KG1 (cell line): Measurements from ENCODE around the gene CHCHD1.
"Not testable (repeated sequence)": the region's sequence is repeated elsewhere in the genome, so short reads cannot be mapped to it uniquely, and the experiment has no call there.

Source experiments
- DNase-seq: peaks from one replicate; lab custom pipeline; 2025; lab: John Stamatoyannopoulos, UW

The CHCHD1 gene

DNA sequence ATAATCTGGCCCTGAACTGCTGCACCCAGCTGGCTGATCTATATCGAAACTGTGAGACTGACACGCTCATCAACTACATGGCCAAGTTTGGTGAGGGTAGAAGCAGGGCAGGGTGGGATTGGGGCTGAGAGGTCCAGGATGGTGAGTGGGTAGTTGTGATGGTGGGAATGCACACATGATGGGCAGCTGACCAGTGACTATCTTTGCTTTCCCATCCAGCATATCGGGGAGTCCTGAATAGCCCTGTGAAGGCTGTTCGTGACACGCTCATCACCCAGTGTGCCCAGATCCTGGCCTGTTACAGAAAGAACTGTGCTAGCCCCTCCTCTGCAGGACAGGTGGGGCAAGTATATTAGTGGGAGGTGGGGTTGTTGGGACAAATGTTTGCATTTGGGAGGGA lies 12.5 kb upstream of the CHCHD1 start:
- DNase-seq, result no peak

DNA sequence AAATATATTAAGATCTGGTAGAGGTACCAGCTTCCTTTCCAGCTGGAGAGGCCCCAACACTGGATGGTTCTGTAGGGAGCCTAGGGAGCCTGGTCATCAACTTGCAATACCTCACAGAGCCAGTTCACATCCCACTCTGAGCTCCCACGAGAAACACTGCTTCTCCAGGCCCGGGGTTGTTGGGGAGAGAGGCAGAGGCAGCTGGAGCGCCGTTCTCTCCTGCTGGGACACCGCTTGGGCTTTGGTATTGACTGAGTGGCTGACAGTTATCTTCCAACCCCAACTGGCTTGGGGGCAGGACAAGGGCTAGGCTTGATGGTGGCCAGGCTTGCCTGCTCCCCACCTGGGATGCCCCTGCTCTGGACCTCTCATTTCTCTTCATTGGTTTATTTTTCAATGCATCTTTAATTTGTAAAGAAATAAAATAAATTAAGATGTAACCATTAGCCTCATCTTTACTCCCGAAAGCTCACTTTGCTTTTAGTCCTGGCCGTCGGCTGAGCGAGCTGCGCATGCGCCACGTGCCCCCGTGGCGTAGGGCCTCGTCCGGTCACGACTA lies 10.0 kb upstream of the CHCHD1 start:
- peak; percentile 78 for DNase-seq

GRCh38 chr10:73772281-73773151 lies 9.3 kb upstream of the CHCHD1 start:
- DNase-seq, result peak; percentile 80

- peak; percentile 50 for DNase-seq
These were observed 8.5 kb upstream of the CHCHD1 start for GRCh38 chr10:73773152-73773879.

DNA sequence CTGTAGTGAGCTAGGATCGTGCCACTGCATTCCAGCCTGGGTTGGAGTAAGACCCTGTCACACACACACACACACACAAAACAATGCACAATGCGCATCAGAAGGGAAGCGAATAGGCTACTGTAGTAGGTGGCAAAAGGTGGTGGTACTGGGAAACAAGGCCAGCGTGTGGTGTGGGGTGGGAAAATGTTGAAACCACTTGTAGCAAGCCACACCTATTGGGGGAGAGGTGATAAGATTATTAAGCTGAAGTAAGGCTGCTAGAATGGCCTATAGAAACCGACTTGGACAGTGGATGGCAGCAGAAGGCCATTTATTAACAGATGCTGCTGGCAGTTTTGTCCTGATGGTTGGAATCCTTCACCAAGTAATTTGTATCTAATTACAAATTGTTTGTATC lies 7.2 kb upstream of the CHCHD1 start:
- DNase-seq, result no peak

DNA sequence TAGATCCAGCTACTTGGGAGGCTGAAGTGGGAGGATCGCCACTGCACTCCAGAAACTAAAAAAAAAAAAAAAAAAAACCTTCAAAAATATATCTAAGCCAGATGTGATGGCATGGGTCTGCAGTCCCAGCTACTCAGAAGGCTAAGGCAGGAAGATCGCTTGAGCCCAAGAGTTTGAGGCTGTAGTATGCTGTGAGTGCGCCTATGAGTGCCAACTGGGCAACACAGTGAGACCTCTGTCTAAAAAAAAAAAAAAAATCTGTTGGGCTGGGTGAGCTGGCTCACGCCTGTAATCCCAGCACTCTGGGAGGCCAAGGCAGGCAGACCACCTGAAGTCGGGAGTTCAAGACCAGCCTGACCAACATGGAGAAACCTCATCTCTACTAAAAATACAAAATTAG lies 2.8 kb upstream of the CHCHD1 start:
- no peak for DNase-seq

DNA sequence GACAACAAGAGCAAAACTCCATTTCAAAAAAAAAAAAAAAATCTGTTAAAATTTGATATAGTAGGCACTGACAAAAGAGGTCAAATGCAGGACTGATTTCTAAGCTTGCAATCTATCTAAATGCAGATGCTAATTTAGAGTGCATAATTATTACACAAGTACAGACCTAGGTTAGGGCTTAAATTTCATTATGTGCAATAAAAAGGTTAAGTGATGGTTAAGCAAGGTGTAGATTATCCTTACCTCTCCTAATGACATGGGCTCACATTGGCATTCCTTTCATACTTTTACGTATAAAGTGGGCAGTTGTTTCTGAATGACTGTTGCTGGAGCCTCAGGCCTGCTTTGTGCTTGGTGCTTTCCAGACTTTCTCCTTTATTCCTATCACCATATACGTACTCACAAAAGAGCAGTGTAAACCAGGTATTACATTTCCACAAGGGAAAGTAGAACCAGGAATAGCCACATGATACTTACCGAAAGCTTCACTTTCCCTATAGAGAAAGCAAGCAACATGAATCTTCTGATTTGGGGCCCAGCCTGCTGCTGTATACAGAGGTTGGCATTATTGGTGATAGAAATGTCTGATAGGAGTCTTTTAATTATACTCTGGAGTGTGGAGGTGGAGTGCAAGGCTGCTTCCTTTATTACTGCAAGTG lies 2.2 kb upstream of the CHCHD1 start:
- no peak for DNase-seq

DNA sequence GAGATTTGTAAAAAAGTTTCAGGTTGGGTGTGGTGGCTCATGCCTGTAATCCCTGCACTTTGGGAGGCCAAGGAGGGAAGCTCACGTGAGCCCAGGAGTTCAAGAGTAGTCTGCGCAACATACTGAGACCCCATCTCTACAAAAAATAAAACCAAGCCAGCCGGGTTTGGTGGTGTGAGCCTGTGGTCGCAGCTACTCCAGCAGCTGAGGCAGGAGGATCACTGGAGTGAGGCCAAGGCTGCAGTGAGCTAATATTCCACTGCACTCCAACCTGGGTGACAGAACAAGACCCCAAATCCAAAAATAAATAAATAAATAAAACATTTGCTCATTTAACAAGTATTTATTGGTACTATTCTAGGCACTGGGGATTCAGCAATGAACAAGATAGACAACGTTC lies 1.5 kb upstream of the CHCHD1 start:
- DNase-seq, result no peak

DNA sequence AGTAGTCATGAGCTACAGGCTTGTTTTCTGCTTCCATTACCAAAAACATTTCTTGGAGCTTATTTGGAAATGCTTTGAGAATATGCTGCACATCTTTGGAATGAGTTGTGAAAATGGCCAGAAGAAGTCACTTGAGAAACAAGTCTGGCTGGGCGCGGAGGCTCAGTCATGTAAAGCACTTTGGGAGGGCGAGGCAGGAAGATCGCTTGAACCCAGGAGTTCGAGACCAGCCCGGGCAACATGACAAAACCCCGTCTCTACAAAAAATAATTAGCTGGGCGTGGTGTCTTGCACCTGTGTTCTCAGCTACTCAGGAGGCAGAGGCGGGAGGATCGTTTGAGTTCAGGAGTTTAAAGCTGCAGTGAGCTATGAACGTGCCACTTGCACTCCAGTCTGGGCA lies 882 bp upstream of the CHCHD1 start:
- DNase-seq, result no peak

DNA sequence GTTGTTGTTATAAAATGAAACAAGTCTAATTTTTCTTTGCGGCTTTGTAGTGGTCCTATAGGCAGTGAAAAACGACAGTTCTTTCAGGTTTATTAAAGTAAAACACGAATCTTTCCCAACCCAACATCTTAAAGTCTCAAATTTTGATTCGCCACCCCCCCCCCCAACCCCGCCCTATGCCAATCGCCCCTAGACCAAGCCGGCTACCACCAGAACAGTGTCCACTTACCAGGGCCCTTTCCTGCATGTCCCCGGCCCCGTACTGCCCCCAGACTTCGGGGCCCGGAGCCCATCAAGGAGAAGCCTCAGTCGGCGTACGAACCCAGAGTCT lies 335 bp upstream of the CHCHD1 start:
- no peak for DNase-seq

- DNase-seq, result no peak
These were observed 869 bp downstream of the CHCHD1 start for GRCh38 chr10:73782749-73783085.

GRCh38 chr10:73785211-73785720 lies 3.4 kb downstream of the CHCHD1 start, which contains the start of gene ZSWIM8:
ZSWIM8 (plus strand) TSS chr10:73785606; CDS start chr10:73785879, 273 bp downstream.
- DNase-seq, result peak; percentile 97

GRCh38 chr10:73785721-73786511 lies 4.1 kb downstream of the CHCHD1 start:
- no peak for DNase-seq

GRCh38 chr10:73786512-73786885 lies 4.7 kb downstream of the CHCHD1 start:
- DNase-seq, result no peak

GRCh38 chr10:73787031-73787800 lies 5.4 kb downstream of the CHCHD1 start:
- not testable (repeated sequence) for DNase-seq

DNA sequence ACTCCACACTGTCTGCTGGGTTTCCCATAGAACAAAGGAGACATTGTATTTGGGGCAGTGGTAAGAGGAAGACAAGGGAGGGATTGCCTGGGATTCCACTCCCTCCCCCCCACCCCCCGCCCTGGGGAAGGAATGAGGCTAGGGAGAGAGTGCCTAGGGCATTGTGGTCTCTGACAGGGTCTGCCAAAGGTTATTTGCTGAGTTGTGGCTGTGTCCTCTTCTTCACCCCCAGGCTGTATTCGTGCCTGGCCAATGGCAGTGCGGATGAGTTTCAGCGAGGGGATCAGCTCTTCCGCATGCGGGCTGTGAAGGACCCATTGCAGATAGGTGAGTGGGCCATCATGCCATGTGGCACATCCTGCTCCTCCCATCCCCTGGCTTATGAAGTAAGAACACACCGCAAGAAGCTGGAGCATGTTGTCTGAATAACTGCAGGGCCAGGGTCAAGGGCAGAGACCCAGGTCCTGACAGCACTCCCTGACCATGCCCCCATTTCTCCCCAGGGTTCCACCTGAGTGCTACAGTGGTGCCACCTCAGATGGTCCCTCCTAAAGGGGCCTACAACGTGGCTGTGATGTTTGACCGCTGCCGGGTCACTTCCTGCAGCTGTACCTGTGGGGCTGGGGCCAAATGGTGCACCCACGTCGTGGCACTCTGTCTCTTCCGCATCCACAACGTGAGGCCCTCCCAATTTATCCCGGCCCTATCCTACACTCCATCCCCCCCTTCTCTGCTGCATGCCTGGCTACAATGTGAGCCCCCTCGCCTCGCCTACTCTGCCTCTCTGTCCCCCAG lies 7.2 kb downstream of the CHCHD1 start:
- no peak for DNase-seq

DNA sequence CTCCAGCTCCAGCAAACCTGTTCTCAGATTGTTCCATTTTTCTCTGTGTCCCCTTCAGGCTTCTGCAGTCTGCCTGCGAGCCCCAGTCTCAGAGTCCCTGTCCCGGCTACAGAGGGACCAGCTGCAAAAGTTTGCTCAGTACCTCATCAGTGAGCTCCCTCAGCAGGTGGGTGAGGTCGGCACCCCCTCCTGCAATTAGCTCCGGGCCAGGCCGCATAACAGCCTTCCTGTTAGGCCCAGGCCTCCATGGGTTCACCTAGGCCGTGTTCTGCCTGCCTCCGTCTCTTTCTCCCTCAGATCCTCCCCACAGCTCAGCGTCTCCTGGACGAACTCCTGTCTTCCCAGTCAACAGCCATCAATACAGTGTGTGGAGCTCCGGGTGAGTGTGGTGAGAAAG lies 7.8 kb downstream of the CHCHD1 start:
- DNase-seq, result no peak

GRCh38 chr10:73790886-73791625 lies 9.2 kb downstream of the CHCHD1 start:
- DNase-seq, result no peak

DNA sequence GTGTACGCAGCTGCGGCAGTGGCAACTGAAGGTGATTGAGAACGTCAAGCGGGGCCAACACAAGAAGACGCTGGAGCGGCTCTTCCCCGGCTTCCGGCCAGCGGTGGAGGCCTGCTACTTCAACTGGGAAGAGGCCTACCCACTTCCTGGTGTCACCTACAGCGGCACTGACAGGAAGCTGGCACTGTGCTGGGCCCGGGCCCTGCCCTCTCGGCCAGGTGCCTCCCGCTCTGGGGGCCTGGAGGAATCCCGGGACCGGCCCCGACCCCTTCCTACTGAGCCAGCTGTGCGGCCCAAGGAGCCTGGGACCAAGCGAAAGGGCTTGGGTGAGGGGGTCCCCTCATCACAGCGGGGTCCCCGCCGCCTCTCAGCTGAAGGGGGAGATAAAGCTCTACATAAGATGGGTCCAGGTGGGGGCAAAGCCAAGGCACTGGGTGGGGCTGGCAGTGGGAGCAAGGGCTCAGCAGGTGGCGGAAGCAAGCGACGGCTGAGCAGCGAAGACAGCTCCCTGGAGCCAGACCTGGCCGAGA lies 10.1 kb downstream of the CHCHD1 start:
- DNase-seq, result no peak
